K562 (cell line): ENCODE data around the gene NHS. TPM values are rescaled to one million over a fixed set of nuclear protein-coding genes. Genes with fewer than 3 reads are reported as not detected.

Source experiments
- HINFP ChIP-seq: fragments of 450-650 bp; conservative IDR thresholded peaks from 2 replicates; pipeline ENCODE4 v1.6.1; 2016; ENCODE audit warnings: missing genetic modification characterization, low read depth, mild to moderate bottlenecking, control low read depth, missing compliant biosample characterization
- NCOA6 ChIP-seq: fragments of 450-650 bp; IDR thresholded peaks from 2 replicates; pipeline ENCODE4 v1.6.1; 2017; ENCODE audit warnings: mild to moderate bottlenecking
- NR1H2 ChIP-seq: sonication (generic); formaldehyde crosslinking; IDR thresholded peaks from 2 replicates; pipeline ENCODE4 v1.4.0; 2020; ENCODE audit warnings: mild to moderate bottlenecking, missing genetic modification reagents
- POLR2AphosphoS2 ChIP-seq: IDR thresholded peaks from 2 replicates; pipeline ENCODE4 v1.6.1; 2012; ENCODE audit warnings: low read length, improper control_type of control experiment
- RFX7 ChIP-seq: fragments of 250-450 bp; sonication (Bioruptor Pico); IDR thresholded peaks from 2 replicates; pipeline ENCODE4 v1.5.1; 2021; ENCODE audit warnings: mild to moderate bottlenecking
- STAT6 ChIP-seq: sonication (generic); formaldehyde crosslinking; IDR thresholded peaks from 2 replicates; pipeline ENCODE4 v1.8.1; 2023; ENCODE audit warnings: mild to moderate bottlenecking, missing genetic modification reagents
- XRCC3 ChIP-seq: fragments of 450-650 bp; IDR thresholded peaks from 2 replicates; pipeline ENCODE4 v1.6.1; 2017; ENCODE audit warnings: mild to moderate bottlenecking, moderate library complexity
- ZNF165 ChIP-seq: fragments of 250-450 bp; sonication (Bioruptor Pico); IDR thresholded peaks from 2 replicates; pipeline ENCODE4 v1.4.0; 2020; ENCODE audit warnings: borderline replicate concordance
- polyA plus RNA-seq, 8 experiments: library from polyadenylated mRNA; depleted of rRNA in 4 of 8; stranded (reverse) in 5 of 8; unstranded in 3 of 8; fragments of >200 nt; fragmentation: Nextera tagmentation in 2 of 8; fragmentation: Illumina TruSeq in 1 of 8; extraction: Ambion mirVana in 2 of 8; extraction: Trizol in 1 of 8; gene quantifications; 2 replicates each; pipeline versions ENCODE4 v1.2.1 to v1.2.3, GENCODE V29; 2011 to 2014; ENCODE audit warnings: inconsistent platforms in 1 of 8, missing spikeins in 1 of 8
- total RNA-seq, 7 experiments: library from RNA; depleted of rRNA in 6 of 7; stranded (reverse); fragments of >200 nt in 6 of 7; fragmentation: Illumina TruSeq in 2 of 7; extraction: Trizol in 2 of 7; gene quantifications; 2 replicates each; pipeline versions ENCODE4 v1.2.1 to v1.2.3, GENCODE V29; 2011 to 2021; ENCODE audit warnings: low replicate concordance in 1 of 7

The NHS gene
- total and polyA plus RNA-seq, 9 of the 15 experiments (the other 6 are each of a cell fraction or from before 2014, with no cell fraction given) = 0.02 TPM; not detected in 8

- TF ChIP-seq STAT6 = no peak
- no peak for TF ChIP-seq NR1H2 (CRISPR knock-in tag)
- TF ChIP-seq POLR2AphosphoS2 = no peak
- TF ChIP-seq NCOA6 = no peak
- TF ChIP-seq RFX7 (CRISPR knock-in tag) = no peak
- no peak for TF ChIP-seq ZNF165 (CRISPR knock-in tag)
- no peak for TF ChIP-seq XRCC3
- TF ChIP-seq HINFP (tag) = no peak
- TF ChIP-seq, all 486 proteins: peak for 0
These were observed 365.4 kb downstream of the NHS start (continued) for GRCh38 chrX:17740137-17741122.
